ENCODE results near the gene CKAP4. TPM values are rescaled to one million over a fixed set of nuclear protein-coding genes. Genes with fewer than 3 reads are reported as not detected.
A peak's percentile ranks its signal among the peaks of the same experiment; 100 is the strongest.

The CKAP4 gene
- total and polyA plus RNA-seq, 2 of the 13 experiments (the other 11 are each of a cell fraction or from before 2014, with no cell fraction given), result 39.2 to 70.2 TPM

- TF ChIP-seq TERF1 (CRISPR knock-in tag; IDR thresholded peaks at IDR 0.05), result no peak
- no peak for TF ChIP-seq ZBTB2 (CRISPR knock-in tag; IDR thresholded peaks at IDR 0.05; ENCODE audit: low read depth)
- TF ChIP-seq FOSL2 (CRISPR knock-in tag; IDR thresholded peaks at IDR 0.05), result peak; percentile 98
- TF ChIP-seq SKIL (CRISPR knock-in tag; IDR thresholded peaks at IDR 0.05; ENCODE audit: borderline replicate concordance), result peak; percentile 33; the same call in 1 of the 2 replicates
- TF ChIP-seq TMF1 (CRISPR knock-in tag; IDR thresholded peaks at IDR 0.05; ENCODE audit: low read depth), result no peak
- TF ChIP-seq ZFP37 (CRISPR knock-in tag; IDR thresholded peaks at IDR 0.05; ENCODE audit: borderline replicate concordance), result peak; percentile 33; the same call in 1 of the 2 replicates
- TF ChIP-seq ZSCAN31 (CRISPR knock-in tag; IDR thresholded peaks at IDR 0.05; ENCODE audit: low read depth), result no peak
- TF ChIP-seq ZNF33A (CRISPR knock-in tag; IDR thresholded peaks at IDR 0.05; ENCODE audit: borderline replicate concordance), result no peak
- peak; percentile 85 for TF ChIP-seq ZNF205 (CRISPR knock-in tag; IDR thresholded peaks at IDR 0.05)
- no peak for TF ChIP-seq DR1 (CRISPR knock-in tag; IDR thresholded peaks at IDR 0.05)
- TF ChIP-seq SUZ12 (IDR thresholded peaks at IDR 0.05; ENCODE audit: low read depth, low read length), result no peak
- no peak for TF ChIP-seq PREB (CRISPR knock-in tag; IDR thresholded peaks at IDR 0.05)
- TF ChIP-seq ZNF558 (CRISPR knock-in tag; IDR thresholded peaks at IDR 0.05; ENCODE audit: borderline replicate concordance), result peak; percentile 50; the same call in 1 of the 2 replicates
- TF ChIP-seq SKI (IDR thresholded peaks at IDR 0.05; ENCODE audit: partially characterized antibody), result peak; percentile 70
- no peak for TF ChIP-seq NPAS2 (CRISPR knock-in tag; IDR thresholded peaks at IDR 0.05; ENCODE audit: borderline replicate concordance)
- TF ChIP-seq PPARG (CRISPR knock-in tag; conservative IDR thresholded peaks at IDR 0.05), result peak; percentile 36; the same call in 1 of the 2 replicates
- TF ChIP-seq TEF (CRISPR knock-in tag; IDR thresholded peaks at IDR 0.05), result no peak
- TF ChIP-seq ATF2 (CRISPR knock-in tag; IDR thresholded peaks at IDR 0.05), result peak; percentile 79; the same call in 1 of the 2 replicates
- TF ChIP-seq HOMEZ (CRISPR knock-in tag; IDR thresholded peaks at IDR 0.05; ENCODE audit: low read depth), result peak; percentile 68; the same call in 1 of the 2 replicates
Observed at GRCh38 chr12:106284358-106285105, 36.7 kb upstream of the CKAP4 start (continued).

All from HepG2 (cell line).